Osteoblast (primary cell): ENCODE measurements around the gene POU5F1. TPM values are rescaled to one million over a fixed set of nuclear protein-coding genes. Genes with fewer than 3 reads are reported as not detected.
"Not testable (repeated sequence)": the region's sequence is repeated elsewhere in the genome, so short reads cannot be mapped to it uniquely, and the experiment has no call there.

Experiments
- DNase-seq: peaks from one replicate; pipeline ENCODE4 v3.0.0; 2011; ENCODE audit warnings: low spot score, mixed read lengths; ENCODE audit not compliant: insufficient read length; ENCODE audit errors: missing footprints
- H2AFZ ChIP-seq: 2 replicates; pipeline ENCODE4 v1.6.0; 2011; ENCODE audit warnings: mild to moderate bottlenecking, low read length
- H3K27ac ChIP-seq: 2 replicates; pipeline ENCODE4 v1.5.1; 2011; ENCODE audit warnings: mild to moderate bottlenecking, low read depth, low read length, moderate library complexity
- H3K27me3 ChIP-seq: 2 replicates; pipeline ENCODE4 v1.6.0; 2012; ENCODE audit warnings: mild to moderate bottlenecking, control low read depth, inconsistent platforms, low read length, moderate library complexity; ENCODE audit not compliant: insufficient read depth
- H3K36me3 ChIP-seq: 2 replicates; pipeline ENCODE4 v1.5.1; 2011; ENCODE audit warnings: mild to moderate bottlenecking, low read length, control low read depth, moderate library complexity; ENCODE audit not compliant: insufficient read depth
- H3K4me1 ChIP-seq: 2 replicates; pipeline ENCODE4 v1.5.1; 2011; ENCODE audit warnings: mild to moderate bottlenecking, low read length, control low read depth, moderate library complexity; ENCODE audit not compliant: insufficient read depth
- H3K4me2 ChIP-seq: 2 replicates; pipeline ENCODE4 v1.6.0; 2011; ENCODE audit warnings: mild to moderate bottlenecking, low read length; ENCODE audit not compliant: insufficient read depth
- H3K4me3 ChIP-seq: fragments of 200-600 bp; sonication (generic); 3 replicates; pipeline ENCODE4 v1.5.1; 2012; ENCODE audit warnings: mild to moderate bottlenecking, low read length, inconsistent platforms; ENCODE audit not compliant: insufficient read depth
- H3K79me2 ChIP-seq: 2 replicates; pipeline ENCODE4 v1.6.0; 2012; ENCODE audit warnings: mild to moderate bottlenecking, low read length, control low read depth, inconsistent platforms; ENCODE audit not compliant: insufficient read depth
- H3K9me3 ChIP-seq: 2 replicates; pipeline ENCODE4 v1.5.1; 2011; ENCODE audit warnings: low read depth, low read length, control low read depth
- H4K20me1 ChIP-seq: 2 replicates; pipeline ENCODE4 v1.6.0; 2012; ENCODE audit warnings: mild to moderate bottlenecking, low read length, control low read depth; ENCODE audit not compliant: insufficient read depth
- CTCF ChIP-seq: IDR thresholded peaks from 2 replicates; pipeline ENCODE4 v1.5.1; 2011; ENCODE audit warnings: mild to moderate bottlenecking, low read depth, low read length, moderate library complexity; ENCODE audit errors: extremely low read depth
- total RNA-seq: library from RNA; depleted of rRNA; stranded (reverse); fragments of >200 nt; gene quantifications from 2 replicates; pipeline ENCODE4 v1.2.3, GENCODE V29; 2012

Gene POU5F1
- total RNA-seq, 1 donor, result 2.5 TPM

GRCh38 chr6:31202259-31203166 is 32.0 kb upstream of the POU5F1 start:
- Histone ChIP-seq H2AFZ (peak overlapping the region; percentile 51), H3K4me2 (peak overlapping the region; percentile 87), H3K27ac (no peak overlapping the region), H3K9me3 (no peaks in the 10 kb centered on the region), H4K20me1 (no peaks in the 10 kb centered on the region), H3K79me2 (peaks cover 2% of the 10 kb centered on the region), H3K4me1 (peaks cover 13% of the 10 kb centered on the region), H3K36me3 (no peaks in the 10 kb centered on the region), H3K4me3 (no peak overlapping the region), H3K27me3 (no peaks in the 10 kb centered on the region)
- no peak for TF ChIP-seq CTCF
- DNase-seq, result no peak

- not testable (repeated sequence) for H2AFZ ChIP-seq, H3K9me3 ChIP-seq, H3K4me2 ChIP-seq, H3K27ac ChIP-seq, H3K4me3 ChIP-seq, H3K79me2 ChIP-seq, H4K20me1 ChIP-seq, DNase-seq, H3K27me3 ChIP-seq, H3K36me3 ChIP-seq
- peaks cover 11% of the 10 kb centered on the region for H3K4me1 ChIP-seq
Observed at GRCh38 chr6:31199105-31199452, 28.6 kb upstream of the POU5F1 start.

- peak; percentile 91 for DNase-seq
- peak overlapping the region; percentile 92 for H3K4me2 ChIP-seq
- H3K4me3 ChIP-seq, result peak overlapping the region; percentile 91
- H3K4me1 ChIP-seq, result no peaks in the 10 kb centered on the region
- peaks cover 2% of the 10 kb centered on the region for H3K79me2 ChIP-seq
- no peaks in the 10 kb centered on the region for H3K27me3 ChIP-seq
- H2AFZ ChIP-seq, result peak overlapping the region; percentile 96
- no peak for TF ChIP-seq CTCF
- no peaks in the 10 kb centered on the region for H4K20me1 ChIP-seq
- H3K36me3 ChIP-seq, result no peaks in the 10 kb centered on the region
- no peaks in the 10 kb centered on the region for H3K9me3 ChIP-seq
- H3K27ac ChIP-seq, result peak overlapping the region; percentile 77
Observed at GRCh38 chr6:31197559-31198305, 27.2 kb upstream of the POU5F1 start.

- Histone ChIP-seq H2AFZ (peak overlapping the region; percentile 96), H3K4me3 (peak overlapping the region; percentile 91), H3K4me2 (peak overlapping the region; percentile 92)
- H3K27ac ChIP-seq, H3K9me3 ChIP-seq, H3K36me3 ChIP-seq, H3K27me3 ChIP-seq, DNase-seq, H4K20me1 ChIP-seq, H3K79me2 ChIP-seq, H3K4me1 ChIP-seq: not testable (repeated sequence)
Observed at GRCh38 chr6:31196251-31197022, 26.0 kb upstream of the POU5F1 start.

GRCh38 chr6:31195308-31195979 is 25.0 kb upstream of the POU5F1 start:
- not testable (repeated sequence) for H3K9me3 ChIP-seq, DNase-seq, H3K79me2 ChIP-seq, H3K27me3 ChIP-seq, H3K4me1 ChIP-seq, H3K36me3 ChIP-seq, H3K4me3 ChIP-seq, H4K20me1 ChIP-seq, H3K4me2 ChIP-seq, H2AFZ ChIP-seq, H3K27ac ChIP-seq
